ENCODE measurements around the gene DLST. TPM values are rescaled to one million over a fixed set of nuclear protein-coding genes. Genes with fewer than 3 reads are reported as not detected.

The DLST gene
- total and polyA plus RNA-seq, 11 donors, result 75.7 to 251 (median 190) TPM

DNA sequence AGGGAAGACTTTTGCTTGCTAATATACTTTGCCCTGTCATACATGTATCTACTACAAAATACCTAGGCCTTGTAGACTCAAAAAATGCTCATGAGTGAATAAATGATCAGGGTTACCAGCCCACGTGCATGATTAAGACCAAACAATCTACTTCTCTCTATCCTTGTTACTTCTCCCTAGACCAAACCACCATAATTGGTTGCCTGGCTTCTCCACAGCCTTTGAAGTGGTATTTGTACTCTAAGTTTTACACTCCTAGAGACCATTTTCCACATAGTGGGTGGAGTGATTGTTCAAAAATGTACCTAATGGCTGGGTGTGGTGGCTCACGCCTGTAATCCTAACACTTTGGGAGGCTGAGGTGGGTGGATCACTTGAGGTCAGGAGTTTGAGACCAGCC, 55.5 kb downstream of the DLST start:
- no peak overlapping the region for H3K4me3 ChIP-seq
- peaks cover 0 to 3% (median 0%) of the 10 kb centered on the region in 9 donors for H3K36me3 ChIP-seq
- H3K4me1 ChIP-seq, result peaks cover 0 to 74% (median 65%) of the 10 kb centered on the region in 12 donors
- DNase-seq (no peak), ATAC-seq (no peak)
- no peaks in the 10 kb centered on the region for H3K9me3 ChIP-seq
- H3K27me3 ChIP-seq, result no peaks in the 10 kb centered on the region
- intact Hi-C loops (cut with DNase I), result no loop called here
- H3K27ac ChIP-seq, result no peak overlapping the region
- WGBS, 4 donors, result 93 to 98% (median 95%) methylated on average over 2 of the region's 2 CpGs
- TF ChIP-seq, protein P1, sequence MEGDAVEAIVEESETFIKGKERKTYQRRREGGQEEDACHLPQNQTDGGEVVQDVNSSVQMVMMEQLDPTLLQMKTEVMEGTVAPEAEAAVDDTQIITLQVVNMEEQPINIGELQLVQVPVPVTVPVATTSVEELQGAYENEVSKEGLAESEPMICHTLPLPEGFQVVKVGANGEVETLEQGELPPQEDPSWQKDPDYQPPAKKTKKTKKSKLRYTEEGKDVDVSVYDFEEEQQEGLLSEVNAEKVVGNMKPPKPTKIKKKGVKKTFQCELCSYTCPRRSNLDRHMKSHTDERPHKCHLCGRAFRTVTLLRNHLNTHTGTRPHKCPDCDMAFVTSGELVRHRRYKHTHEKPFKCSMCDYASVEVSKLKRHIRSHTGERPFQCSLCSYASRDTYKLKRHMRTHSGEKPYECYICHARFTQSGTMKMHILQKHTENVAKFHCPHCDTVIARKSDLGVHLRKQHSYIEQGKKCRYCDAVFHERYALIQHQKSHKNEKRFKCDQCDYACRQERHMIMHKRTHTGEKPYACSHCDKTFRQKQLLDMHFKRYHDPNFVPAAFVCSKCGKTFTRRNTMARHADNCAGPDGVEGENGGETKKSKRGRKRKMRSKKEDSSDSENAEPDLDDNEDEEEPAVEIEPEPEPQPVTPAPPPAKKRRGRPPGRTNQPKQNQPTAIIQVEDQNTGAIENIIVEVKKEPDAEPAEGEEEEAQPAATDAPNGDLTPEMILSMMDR (IDR thresholded peaks at IDR 0.05), result no peak
- no peak for TF ChIP-seq POLR2A (IDR thresholded peaks at IDR 0.05)

DNA sequence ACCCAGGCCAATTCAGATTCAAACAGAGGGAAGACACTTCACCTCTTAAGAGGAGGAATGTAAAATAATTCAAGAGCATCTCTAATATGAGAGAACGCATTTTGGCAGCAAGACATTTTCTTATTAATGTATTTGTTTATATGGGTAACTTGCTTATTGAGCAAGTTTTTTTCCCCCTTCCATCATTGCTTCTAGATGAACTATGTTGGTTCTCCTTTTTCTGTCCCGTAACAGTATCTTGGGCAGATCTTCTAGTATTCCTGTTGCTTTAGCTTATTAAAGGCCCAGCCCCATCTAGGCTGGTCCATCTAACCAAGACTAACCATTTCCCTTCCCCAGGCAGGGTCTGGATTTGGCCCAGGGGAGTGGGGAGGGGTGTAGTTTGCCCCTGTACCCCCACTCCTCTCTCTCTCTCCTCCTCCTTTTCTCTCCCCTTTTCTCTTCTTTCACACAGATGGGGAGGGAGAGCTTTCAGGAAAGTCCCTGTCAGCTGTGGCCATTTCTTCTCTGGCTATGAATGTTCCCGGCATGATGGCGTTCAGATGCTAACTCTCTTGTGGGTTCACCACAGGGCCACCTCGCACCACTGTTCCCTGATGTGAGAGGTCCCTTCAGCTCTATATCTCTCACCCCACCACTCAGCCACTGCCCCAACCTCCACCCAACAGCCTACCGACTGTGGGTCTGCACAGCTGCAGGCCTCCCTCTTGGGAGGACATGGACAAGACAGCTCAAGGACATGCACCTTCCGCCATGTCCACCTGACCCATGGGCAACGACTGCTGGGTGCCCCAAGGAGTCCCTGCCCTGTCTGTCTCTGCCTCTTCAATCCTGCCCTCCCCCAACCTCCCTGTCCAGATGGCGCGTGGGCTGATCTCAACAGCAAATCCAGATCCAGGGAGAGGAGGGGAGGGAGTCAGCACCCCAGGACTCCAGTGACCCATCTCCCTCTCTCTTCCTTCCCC, 57.1 kb downstream of the DLST start:
- WGBS, 4 donors, result 89 to 94% (median 93%) methylated on average over 10 of the region's 10 CpGs
- intact Hi-C loops (cut with DNase I), result no loop called here
- H3K27ac ChIP-seq, result peak overlapping the region in 11 of 12 donors; percentile 59 to 94 (median 83)
- no peaks in the 10 kb centered on the region for H3K9me3 ChIP-seq
- ATAC-seq, result no peak
- TF ChIP-seq, protein P1 (IDR thresholded peaks at IDR 0.05), result no peak
- no peak for TF ChIP-seq POLR2A (IDR thresholded peaks at IDR 0.05)
- DNase-seq, result no peak
- H3K27me3 ChIP-seq, result no peaks in the 10 kb centered on the region
- peaks cover 0 to 74% (median 58%) of the 10 kb centered on the region in 12 donors for H3K4me1 ChIP-seq
- no peak overlapping the region for H3K4me3 ChIP-seq
- H3K36me3 ChIP-seq, result peaks cover 0 to 15% (median 0%) of the 10 kb centered on the region in 9 donors

DNA sequence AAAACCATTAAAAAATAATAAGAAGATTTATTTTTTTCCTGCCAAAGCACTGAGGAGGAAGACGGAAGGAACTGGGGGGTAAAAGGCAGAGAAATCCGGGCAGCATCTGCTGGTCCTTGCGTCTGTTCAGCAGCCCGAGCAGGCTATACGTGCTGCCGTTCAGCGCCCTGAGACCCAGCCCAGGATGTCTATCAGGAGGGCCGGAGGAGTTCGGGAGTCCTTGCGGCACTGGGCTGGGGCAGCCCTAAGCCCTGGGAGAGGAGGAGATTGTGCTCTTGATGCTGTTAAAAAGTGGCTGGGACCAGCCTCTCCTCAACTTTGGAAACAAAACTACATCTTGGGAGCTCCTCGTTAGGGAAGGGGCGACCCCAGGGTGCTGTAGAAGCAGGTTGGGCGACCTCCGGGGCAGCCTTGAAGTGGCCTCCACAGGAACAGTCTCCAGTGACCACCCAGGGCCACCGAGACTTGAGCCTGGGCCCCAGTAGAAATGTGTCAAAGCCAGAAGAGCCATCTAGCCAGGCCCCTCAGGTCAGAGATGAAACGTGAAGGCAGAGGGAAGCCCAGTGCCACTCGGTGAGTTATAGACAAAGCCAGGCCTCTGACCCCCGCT, 59.3 kb downstream of the DLST start:
- no peaks in the 10 kb centered on the region for H3K27me3 ChIP-seq
- H3K27ac ChIP-seq, result peak overlapping the region; percentile 59 to 94 (median 83)
- DNase-seq, result peak in 1 of 5 donors; percentile 44
- H3K4me3 ChIP-seq, result peak overlapping the region in 1 of 12 donors; percentile 41
- intact Hi-C loops (cut with DNase I), result loop anchor here in 7 of 10 donors (1.0 to 10.0 kb wide), 6 partner anchors 36 to 144 kb away; partner anchors contain the start of genes ZC2HC1C (in 2 of the 7), ACYP1 (in 1 of the 7) and EIF2B2 (in 1 of the 7)
- peak in 1 of 4 donors; percentile 32 for ATAC-seq
- peaks cover 0 to 57% (median 43%) of the 10 kb centered on the region in 12 donors for H3K4me1 ChIP-seq
- H3K36me3 ChIP-seq, result peaks cover 0 to 27% (median 7%) of the 10 kb centered on the region in 9 donors
- no peaks in the 10 kb centered on the region for H3K9me3 ChIP-seq
- WGBS, 4 donors, result 72 to 80% (median 77%) methylated on average over 17 to 18 of the region's 18 CpGs
- TF ChIP-seq, protein P1 (IDR thresholded peaks at IDR 0.05), result no peak
- no peak for TF ChIP-seq POLR2A (IDR thresholded peaks at IDR 0.05)
